Measurements from ENCODE around the gene CLRN1.

CLRN1 gene

DNA sequence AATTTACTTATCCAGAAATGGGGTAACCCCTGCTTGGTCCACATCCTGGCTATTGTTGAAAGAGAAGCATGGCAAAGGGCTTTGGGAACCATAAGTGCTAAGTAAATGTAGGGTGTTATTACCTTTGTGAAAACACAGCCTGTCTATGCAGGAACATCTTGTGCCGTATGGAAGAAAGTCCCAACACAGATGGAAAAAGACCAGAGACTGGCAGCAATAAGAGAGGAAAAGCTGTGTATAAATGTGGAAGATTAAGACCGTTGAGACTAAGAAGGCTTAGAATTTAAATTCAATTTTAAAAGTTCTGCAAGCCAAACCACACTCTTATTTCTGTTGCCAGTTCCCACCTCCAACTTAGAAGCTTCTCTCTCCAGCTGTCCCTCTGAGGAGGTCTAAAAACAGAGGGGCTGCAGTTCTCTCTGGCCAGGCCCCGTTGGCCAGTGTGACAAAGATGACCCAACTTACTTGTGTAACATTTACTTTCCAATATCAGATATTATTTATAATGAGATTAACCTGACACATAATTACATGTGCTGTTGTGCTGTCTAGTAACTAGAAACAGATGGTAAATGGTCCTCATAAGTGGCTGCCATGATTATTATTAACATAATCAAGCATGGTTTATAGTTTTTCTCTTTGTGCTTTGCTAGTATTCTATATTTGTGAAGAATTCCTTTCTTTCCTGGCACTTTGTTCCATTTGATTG is 74.3 kb downstream of the CLRN1 start:
- no peaks in the 10 kb centered on the region for H3K27me3 ChIP-seq (ENCODE audit: control insufficient read depth, insufficient read depth, low read length)

GRCh38 chr3:150897592-150897991 is 74.9 kb downstream of the CLRN1 start:
- H3K36me3 ChIP-seq (ENCODE audit: control insufficient read depth, insufficient read depth, low read length), result no peaks in the 10 kb centered on the region
- no peak overlapping the region for H3K4me3 ChIP-seq (ENCODE audit: low read depth, low read length)
- H3K9ac ChIP-seq (ENCODE audit: low read depth, low read length), result no peak overlapping the region
- H3K4me1 ChIP-seq (ENCODE audit: control insufficient read depth, insufficient read depth, low read length), result no peaks in the 10 kb centered on the region
- H3K9me3 ChIP-seq (ENCODE audit: control insufficient read depth, insufficient read depth, low read length), result no peaks in the 10 kb centered on the region
- no peaks in the 10 kb centered on the region for H3K27me3 ChIP-seq (ENCODE audit: control insufficient read depth, insufficient read depth, low read length)
- H3K27ac ChIP-seq (ENCODE audit: low read depth, low read length), result no peak overlapping the region

More for the DNA sequence above, 74.3 kb downstream of the CLRN1 start:
- H3K27ac ChIP-seq (ENCODE audit: low read depth, low read length), result no peak overlapping the region
- H3K4me1 ChIP-seq (ENCODE audit: control insufficient read depth, insufficient read depth, low read length), result no peaks in the 10 kb centered on the region
- no peak overlapping the region for H3K9ac ChIP-seq (ENCODE audit: low read depth, low read length)
- no peak overlapping the region for H3K4me3 ChIP-seq (ENCODE audit: low read depth, low read length)
- no peaks in the 10 kb centered on the region for H3K9me3 ChIP-seq (ENCODE audit: control insufficient read depth, insufficient read depth, low read length)
- H3K36me3 ChIP-seq (ENCODE audit: control insufficient read depth, insufficient read depth, low read length), result no peaks in the 10 kb centered on the region

- H3K27ac ChIP-seq (ENCODE audit: low read depth, low read length), result no peak overlapping the region
- H3K4me3 ChIP-seq (ENCODE audit: low read depth, low read length), result no peak overlapping the region
- H3K36me3 ChIP-seq (ENCODE audit: control insufficient read depth, insufficient read depth, low read length), result no peaks in the 10 kb centered on the region
- H3K9ac ChIP-seq (ENCODE audit: low read depth, low read length), result no peak overlapping the region
- no peaks in the 10 kb centered on the region for H3K4me1 ChIP-seq (ENCODE audit: control insufficient read depth, insufficient read depth, low read length)
- no peaks in the 10 kb centered on the region for H3K27me3 ChIP-seq (ENCODE audit: control insufficient read depth, insufficient read depth, low read length)
- H3K9me3 ChIP-seq (ENCODE audit: control insufficient read depth, insufficient read depth, low read length), result no peaks in the 10 kb centered on the region
Measured at GRCh38 chr3:150890831-150891230, 81.7 kb downstream of the CLRN1 start.

GRCh38 chr3:150890295-150890694 is 82.2 kb downstream of the CLRN1 start:
- no peaks in the 10 kb centered on the region for H3K4me1 ChIP-seq (ENCODE audit: control insufficient read depth, insufficient read depth, low read length)
- no peak overlapping the region for H3K4me3 ChIP-seq (ENCODE audit: low read depth, low read length)
- H3K9me3 ChIP-seq (ENCODE audit: control insufficient read depth, insufficient read depth, low read length), result no peaks in the 10 kb centered on the region
- H3K27ac ChIP-seq (ENCODE audit: low read depth, low read length), result no peak overlapping the region
- H3K27me3 ChIP-seq (ENCODE audit: control insufficient read depth, insufficient read depth, low read length), result no peaks in the 10 kb centered on the region
- H3K9ac ChIP-seq (ENCODE audit: low read depth, low read length), result no peak overlapping the region
- no peaks in the 10 kb centered on the region for H3K36me3 ChIP-seq (ENCODE audit: control insufficient read depth, insufficient read depth, low read length)

DNA sequence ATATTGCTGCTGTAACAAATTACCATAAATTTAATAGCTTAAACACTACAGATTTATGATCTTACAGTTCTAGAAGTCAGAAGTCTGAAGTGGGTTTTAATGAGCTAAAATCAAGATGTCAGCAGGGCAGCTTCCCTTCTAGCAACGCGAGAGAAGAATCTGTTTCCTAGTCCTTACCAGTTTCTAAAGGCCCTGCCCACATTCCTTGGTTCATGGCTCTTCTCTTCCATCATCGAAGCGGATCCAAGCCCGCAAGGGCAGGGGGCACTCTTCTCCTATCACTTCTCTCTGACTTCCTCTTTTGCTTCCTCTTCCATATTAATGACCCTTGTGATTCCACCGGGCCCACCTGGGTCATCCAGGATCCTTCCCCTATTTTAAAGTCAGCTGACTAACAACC is 83.4 kb downstream of the CLRN1 start:
- Histone ChIP-seq H3K4me3 (ENCODE audit: low read depth, low read length) (no peak overlapping the region), H3K9ac (ENCODE audit: low read depth, low read length) (no peak overlapping the region), H3K36me3 (ENCODE audit: control insufficient read depth, insufficient read depth, low read length) (no peaks in the 10 kb centered on the region), H3K27me3 (ENCODE audit: control insufficient read depth, insufficient read depth, low read length) (no peaks in the 10 kb centered on the region), H3K4me1 (ENCODE audit: control insufficient read depth, insufficient read depth, low read length) (no peaks in the 10 kb centered on the region), H3K27ac (ENCODE audit: low read depth, low read length) (no peak overlapping the region), H3K9me3 (ENCODE audit: control insufficient read depth, insufficient read depth, low read length) (no peaks in the 10 kb centered on the region)

DNA sequence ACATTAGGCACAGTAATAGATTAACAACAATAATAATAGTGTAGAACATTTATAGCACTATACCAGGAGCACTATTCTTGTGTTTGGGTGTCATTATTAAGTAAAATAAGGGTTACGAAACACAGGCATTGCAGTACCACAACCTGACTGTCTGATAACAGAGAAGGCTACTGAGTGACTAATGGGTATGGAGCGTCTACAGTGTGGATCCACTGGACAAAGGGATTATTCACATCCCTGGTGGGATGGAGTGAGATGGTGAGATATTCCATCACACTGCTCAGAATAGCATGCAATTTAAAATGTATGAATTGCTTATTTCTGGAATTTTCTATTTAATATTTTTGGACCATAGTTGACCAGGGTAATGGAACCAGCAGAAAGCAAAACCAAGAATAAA is 85.5 kb downstream of the CLRN1 start:
- Histone ChIP-seq H3K4me3 (ENCODE audit: low read depth, low read length) (no peak overlapping the region), H3K4me1 (ENCODE audit: control insufficient read depth, insufficient read depth, low read length) (no peaks in the 10 kb centered on the region), H3K27ac (ENCODE audit: low read depth, low read length) (no peak overlapping the region), H3K27me3 (ENCODE audit: control insufficient read depth, insufficient read depth, low read length) (no peaks in the 10 kb centered on the region), H3K9ac (ENCODE audit: low read depth, low read length) (no peak overlapping the region), H3K36me3 (ENCODE audit: control insufficient read depth, insufficient read depth, low read length) (no peaks in the 10 kb centered on the region), H3K9me3 (ENCODE audit: control insufficient read depth, insufficient read depth, low read length) (no peaks in the 10 kb centered on the region)

- H3K4me1 ChIP-seq (ENCODE audit: control insufficient read depth, insufficient read depth, low read length), result no peaks in the 10 kb centered on the region
- no peak overlapping the region for H3K9ac ChIP-seq (ENCODE audit: low read depth, low read length)
- no peaks in the 10 kb centered on the region for H3K36me3 ChIP-seq (ENCODE audit: control insufficient read depth, insufficient read depth, low read length)
- H3K4me3 ChIP-seq (ENCODE audit: low read depth, low read length), result no peak overlapping the region
- no peaks in the 10 kb centered on the region for H3K9me3 ChIP-seq (ENCODE audit: control insufficient read depth, insufficient read depth, low read length)
- no peaks in the 10 kb centered on the region for H3K27me3 ChIP-seq (ENCODE audit: control insufficient read depth, insufficient read depth, low read length)
- H3K27ac ChIP-seq (ENCODE audit: low read depth, low read length), result no peak overlapping the region
Measured at GRCh38 chr3:150885535-150885934, 87.0 kb downstream of the CLRN1 start.

DNA sequence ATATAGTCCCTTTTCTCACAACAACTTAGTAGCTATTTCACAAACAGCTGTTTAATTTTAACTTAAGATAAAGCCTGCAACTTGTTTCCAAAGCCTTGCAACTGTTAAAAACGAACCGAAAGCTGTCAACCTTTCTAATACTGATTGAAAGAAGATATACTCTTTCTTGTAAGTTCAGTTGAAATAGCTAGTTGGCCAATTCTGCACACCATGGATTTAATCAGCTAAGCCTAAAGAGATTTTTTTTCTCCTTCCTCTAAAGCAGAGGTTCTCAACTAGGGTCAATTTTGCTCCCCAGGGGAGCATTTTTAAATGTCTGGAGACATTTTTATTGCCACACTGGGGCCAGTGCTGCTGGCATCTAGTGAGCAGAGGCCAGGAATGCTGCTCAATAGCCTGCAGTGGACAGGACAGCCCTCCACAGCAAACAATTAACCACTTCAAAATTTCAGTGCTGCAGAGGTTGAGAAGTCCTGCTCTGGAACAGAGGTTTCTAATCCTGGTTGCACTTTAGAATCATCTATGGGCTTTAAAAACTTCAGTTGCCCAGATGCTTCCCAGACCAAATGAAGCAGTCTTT is 93.4 kb downstream of the CLRN1 start:
- Histone ChIP-seq H3K27ac (ENCODE audit: low read depth, low read length) (no peak overlapping the region), H3K4me3 (ENCODE audit: low read depth, low read length) (no peak overlapping the region), H3K9ac (ENCODE audit: low read depth, low read length) (no peak overlapping the region), H3K36me3 (ENCODE audit: control insufficient read depth, insufficient read depth, low read length) (no peaks in the 10 kb centered on the region), H3K27me3 (ENCODE audit: control insufficient read depth, insufficient read depth, low read length) (no peaks in the 10 kb centered on the region), H3K4me1 (ENCODE audit: control insufficient read depth, insufficient read depth, low read length) (no peaks in the 10 kb centered on the region), H3K9me3 (ENCODE audit: control insufficient read depth, insufficient read depth, low read length) (no peaks in the 10 kb centered on the region)

GRCh38 chr3:150878290-150878689 is 94.2 kb downstream of the CLRN1 start:
- Histone ChIP-seq H3K4me1 (ENCODE audit: control insufficient read depth, insufficient read depth, low read length) (no peaks in the 10 kb centered on the region), H3K27me3 (ENCODE audit: control insufficient read depth, insufficient read depth, low read length) (no peaks in the 10 kb centered on the region), H3K9ac (ENCODE audit: low read depth, low read length) (no peak overlapping the region), H3K27ac (ENCODE audit: low read depth, low read length) (no peak overlapping the region), H3K36me3 (ENCODE audit: control insufficient read depth, insufficient read depth, low read length) (no peaks in the 10 kb centered on the region), H3K4me3 (ENCODE audit: low read depth, low read length) (no peak overlapping the region), H3K9me3 (ENCODE audit: control insufficient read depth, insufficient read depth, low read length) (no peaks in the 10 kb centered on the region)

DNA sequence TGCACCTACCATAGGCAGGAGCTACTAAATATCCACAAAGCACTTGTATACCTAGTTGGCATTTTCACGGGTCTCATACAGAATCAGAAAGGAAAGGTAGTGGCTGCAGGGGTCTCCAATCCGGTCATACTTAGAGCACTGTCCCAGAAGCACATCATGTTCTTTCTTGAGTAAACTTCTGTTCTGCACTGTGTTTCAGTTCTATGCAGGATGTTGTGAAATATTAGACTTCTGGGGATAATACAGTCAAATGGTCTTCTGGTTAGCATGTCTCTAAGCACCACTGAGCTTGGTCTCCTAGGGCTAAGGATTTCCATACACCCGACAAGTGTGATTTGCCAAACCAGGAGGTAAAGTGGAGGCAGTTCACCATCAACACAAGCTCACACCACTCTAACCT is 95.2 kb downstream of the CLRN1 start:
- no peak overlapping the region for H3K9ac ChIP-seq (ENCODE audit: low read depth, low read length)
- H3K36me3 ChIP-seq (ENCODE audit: control insufficient read depth, insufficient read depth, low read length), result no peaks in the 10 kb centered on the region
- no peak overlapping the region for H3K4me3 ChIP-seq (ENCODE audit: low read depth, low read length)
- H3K4me1 ChIP-seq (ENCODE audit: control insufficient read depth, insufficient read depth, low read length), result no peaks in the 10 kb centered on the region
- no peaks in the 10 kb centered on the region for H3K9me3 ChIP-seq (ENCODE audit: control insufficient read depth, insufficient read depth, low read length)
- H3K27me3 ChIP-seq (ENCODE audit: control insufficient read depth, insufficient read depth, low read length), result no peaks in the 10 kb centered on the region
- no peak overlapping the region for H3K27ac ChIP-seq (ENCODE audit: low read depth, low read length)

- H3K4me1 ChIP-seq (ENCODE audit: control insufficient read depth, insufficient read depth, low read length), result no peaks in the 10 kb centered on the region
- no peak overlapping the region for H3K27ac ChIP-seq (ENCODE audit: low read depth, low read length)
- no peak overlapping the region for H3K9ac ChIP-seq (ENCODE audit: low read depth, low read length)
- H3K27me3 ChIP-seq (ENCODE audit: control insufficient read depth, insufficient read depth, low read length), result no peaks in the 10 kb centered on the region
- no peaks in the 10 kb centered on the region for H3K9me3 ChIP-seq (ENCODE audit: control insufficient read depth, insufficient read depth, low read length)
- no peak overlapping the region for H3K4me3 ChIP-seq (ENCODE audit: low read depth, low read length)
- H3K36me3 ChIP-seq (ENCODE audit: control insufficient read depth, insufficient read depth, low read length), result no peaks in the 10 kb centered on the region
Measured at GRCh38 chr3:150876611-150877265, 95.8 kb downstream of the CLRN1 start.
